Measurements from ENCODE around the gene ATXN7L2. TPM values are rescaled to one million over a fixed set of nuclear protein-coding genes. Genes with fewer than 3 reads are reported as not detected.
"Not testable (repeated sequence)": the region's sequence is repeated elsewhere in the genome, so short reads cannot be mapped to it uniquely, and the experiment has no call there.

ATXN7L2 gene
- total RNA-seq, 2 donors from 2014 or later = 2.7 to 3.3 TPM

DNA sequence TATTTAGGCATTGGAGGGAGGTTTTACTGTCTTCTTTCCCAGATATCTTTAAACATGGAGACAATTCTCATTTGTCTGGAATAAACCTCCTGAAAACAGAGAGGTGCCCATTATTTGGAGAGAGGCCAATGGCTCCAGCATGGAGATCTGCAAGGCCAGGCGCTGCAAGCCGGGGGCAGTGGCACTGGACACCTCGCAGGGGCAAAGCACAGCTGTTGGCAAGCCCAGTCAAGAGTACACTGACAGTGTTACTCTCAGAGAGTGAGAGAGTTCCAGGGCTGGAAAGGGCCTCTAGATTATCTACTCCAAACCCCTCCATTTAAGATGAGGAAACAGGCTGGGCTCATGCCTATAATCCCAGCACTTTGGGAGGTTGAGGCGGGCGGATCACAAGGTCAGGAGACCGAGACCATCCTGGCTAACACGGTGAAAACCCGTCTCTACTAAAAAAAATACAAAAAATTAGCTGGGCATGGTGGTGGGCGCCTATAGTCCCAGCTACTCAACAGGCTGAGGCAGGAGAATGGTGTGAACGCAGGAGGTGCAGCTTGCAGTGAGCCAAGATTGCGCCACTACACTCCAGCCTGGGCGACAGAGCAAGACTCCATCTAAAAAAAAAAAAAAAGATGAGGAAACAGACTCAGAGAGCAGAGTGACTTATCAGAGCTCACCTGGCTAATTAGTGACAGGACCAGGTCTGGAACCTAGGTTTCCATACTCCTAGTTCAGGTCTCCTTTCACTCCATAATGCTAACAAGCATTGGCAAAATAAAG, 10.2 kb upstream of the ATXN7L2 start:
- intact Hi-C loops (cut with DNase I); DNase-seq (ENCODE audit: low spot score): not testable (repeated sequence)

DNA sequence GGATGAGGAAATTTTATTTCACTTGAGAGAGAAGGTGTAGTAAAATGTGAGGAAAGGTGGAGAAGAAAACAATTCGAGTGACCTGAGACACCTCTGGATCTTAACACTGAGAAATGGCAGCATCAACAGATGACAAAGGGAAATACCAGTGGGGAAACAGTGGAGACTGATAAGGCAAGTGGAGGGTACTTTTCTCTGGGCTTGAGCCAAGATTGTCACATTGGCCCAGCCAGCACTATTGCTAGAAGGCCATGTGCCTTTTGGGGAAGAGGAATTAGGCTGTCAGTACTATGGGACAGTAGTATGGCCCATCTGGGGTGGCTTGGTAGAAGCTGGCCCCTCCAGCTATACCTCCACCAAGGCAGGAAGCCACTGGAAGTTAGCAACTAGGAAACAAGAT, 9.0 kb upstream of the ATXN7L2 start:
- intact Hi-C loops (cut with DNase I) = no loop called here
- DNase-seq (ENCODE audit: low spot score) = no peak

DNA sequence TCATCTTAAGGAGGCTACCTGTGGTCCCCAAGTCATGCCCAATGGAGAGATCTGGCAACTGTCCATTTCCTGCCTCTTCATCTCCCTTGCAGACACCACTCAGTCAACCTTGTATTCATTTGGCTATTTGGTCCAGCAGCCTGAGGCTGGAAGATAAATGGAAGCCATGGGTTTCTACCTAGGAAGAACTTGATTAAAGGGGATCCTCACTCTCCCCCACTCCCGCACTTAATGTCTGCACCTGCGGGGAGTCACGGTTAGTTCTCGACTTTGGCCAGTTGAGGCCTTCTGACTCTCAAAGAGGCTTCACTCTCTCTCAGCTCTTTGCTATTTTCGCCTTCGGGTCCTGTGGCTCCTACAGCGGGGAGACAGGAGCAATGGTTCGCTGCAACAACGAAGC, 8.4 kb upstream of the ATXN7L2 start:
- no peak for DNase-seq (ENCODE audit: low spot score)
- intact Hi-C loops (cut with DNase I) = no loop called here

DNA sequence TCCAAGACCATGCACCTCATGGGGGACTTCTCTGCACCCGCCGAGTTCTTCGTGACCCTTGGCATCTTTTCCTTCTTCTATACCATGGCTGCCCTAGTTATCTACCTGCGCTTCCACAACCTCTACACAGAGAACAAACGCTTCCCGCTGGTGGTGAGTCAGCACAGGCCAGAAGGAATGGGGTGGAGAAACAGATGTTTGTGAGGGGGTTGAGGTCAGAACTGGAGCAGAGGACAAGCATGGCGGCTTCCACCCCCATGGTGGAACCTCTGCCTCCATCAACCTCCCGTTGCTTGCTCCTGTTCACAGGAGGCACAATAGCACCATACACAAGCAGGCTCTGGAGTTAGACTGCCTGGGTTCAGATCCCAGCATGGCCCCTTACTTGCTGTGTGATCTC, 6.9 kb upstream of the ATXN7L2 start:
- intact Hi-C loops (cut with DNase I) = no loop called here
- no peak for DNase-seq (ENCODE audit: low spot score)

DNA sequence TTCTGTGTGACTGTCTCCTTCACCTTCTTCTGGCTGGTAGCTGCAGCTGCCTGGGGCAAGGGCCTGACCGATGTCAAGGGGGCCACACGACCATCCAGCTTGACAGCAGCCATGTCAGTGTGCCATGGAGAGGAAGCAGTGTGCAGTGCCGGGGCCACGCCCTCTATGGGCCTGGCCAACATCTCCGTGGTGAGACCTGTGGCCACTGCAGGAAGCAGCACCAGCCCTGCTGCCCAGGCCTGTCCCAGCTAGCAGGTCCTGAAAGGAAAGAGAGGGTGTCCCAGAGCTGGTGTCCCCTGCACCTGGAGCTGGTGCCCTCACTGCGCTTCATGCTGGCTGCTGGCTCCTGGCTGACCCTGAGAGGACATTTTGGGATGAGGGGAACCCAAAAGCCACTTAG, 5.9 kb upstream of the ATXN7L2 start:
- intact Hi-C loops (cut with DNase I) = no loop called here
- no peak for DNase-seq (ENCODE audit: low spot score)

DNA sequence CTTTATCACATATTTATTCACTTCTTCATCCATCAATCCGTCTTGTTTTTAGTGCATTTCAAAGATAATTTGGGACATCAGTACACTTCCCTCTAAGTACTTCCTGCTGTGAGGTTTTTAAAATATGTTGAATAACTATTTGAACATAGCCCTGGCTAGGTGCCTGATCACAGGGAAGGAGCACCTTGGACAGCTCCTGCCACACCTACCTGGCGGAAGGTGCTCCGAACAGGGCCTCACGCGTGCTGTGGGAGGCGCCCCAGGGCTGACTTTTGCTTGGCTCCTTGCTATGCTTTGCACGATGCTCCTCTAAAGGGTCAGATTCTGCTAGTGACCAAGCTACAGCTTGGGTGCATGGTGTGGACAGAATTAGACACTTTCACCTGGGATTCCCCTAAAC, 4.9 kb upstream of the ATXN7L2 start:
- intact Hi-C loops (cut with DNase I) = no loop called here
- DNase-seq (ENCODE audit: low spot score) = no peak

DNA sequence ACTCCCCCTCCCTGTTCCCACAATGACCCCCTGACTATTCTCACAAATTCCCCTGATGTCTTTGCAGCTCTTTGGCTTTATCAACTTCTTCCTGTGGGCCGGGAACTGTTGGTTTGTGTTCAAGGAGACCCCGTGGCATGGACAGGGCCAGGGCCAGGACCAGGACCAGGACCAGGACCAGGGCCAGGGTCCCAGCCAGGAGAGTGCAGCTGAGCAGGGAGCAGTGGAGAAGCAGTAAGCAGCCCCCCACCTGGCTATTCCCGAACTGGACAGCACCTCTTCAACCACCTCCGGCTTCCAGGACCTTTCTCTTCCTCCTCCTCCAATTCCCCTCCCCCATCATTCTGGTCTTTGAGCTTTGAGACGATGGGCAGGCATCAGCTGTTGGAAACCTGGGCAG, 4.4 kb upstream of the ATXN7L2 start:
- intact Hi-C loops (cut with DNase I) = no loop called here
- no peak for DNase-seq (ENCODE audit: low spot score)

DNA sequence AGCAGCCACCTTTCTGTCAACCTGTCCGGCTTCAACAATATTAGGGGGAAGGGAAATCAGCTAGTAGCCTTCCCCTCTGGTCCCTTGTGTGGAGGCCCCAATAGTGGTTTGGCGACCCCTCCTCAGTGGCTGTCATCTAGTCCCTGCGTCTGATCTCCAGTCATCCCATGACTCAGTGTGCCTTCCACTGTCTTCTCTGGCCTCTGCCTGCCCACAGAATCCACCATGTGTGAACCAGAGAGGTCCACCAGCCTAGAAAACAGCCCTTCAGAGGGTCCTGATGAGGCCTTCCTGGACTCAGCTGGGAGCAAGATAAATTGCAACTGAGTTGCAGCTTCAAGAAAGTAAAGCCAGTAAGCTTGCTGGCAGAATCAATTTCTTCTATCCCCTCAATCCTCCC, 3.8 kb upstream of the ATXN7L2 start:
- intact Hi-C loops (cut with DNase I) = loop anchor here in 1 of 2 donors (5.0 kb wide), 1 partner anchor 53 kb away; the partner anchor contains the start of gene PSMA5
- DNase-seq (ENCODE audit: low spot score) = no peak

DNA sequence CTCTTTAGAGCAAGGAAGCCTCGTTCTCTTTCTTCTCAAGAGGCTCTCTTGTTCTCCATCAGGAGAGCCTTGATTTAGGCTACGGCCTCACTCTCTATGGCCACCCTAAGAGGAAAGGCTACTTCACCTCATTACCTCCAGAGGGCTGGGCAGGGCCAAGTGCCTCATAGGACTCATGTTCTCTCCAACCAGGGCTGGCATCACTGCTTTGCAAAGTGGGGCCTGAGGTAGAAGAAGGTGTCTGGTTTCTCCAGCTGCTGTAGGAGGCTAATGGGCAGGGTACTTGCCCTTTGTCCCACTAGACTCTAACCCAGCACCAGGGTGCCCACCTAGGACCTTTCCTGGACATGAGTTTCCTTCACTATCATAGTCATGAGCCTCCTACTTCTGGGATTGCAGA, 2.1 kb upstream of the ATXN7L2 start:
- DNase-seq (ENCODE audit: low spot score) = no peak
- intact Hi-C loops (cut with DNase I) = loop anchor here in 1 of 2 donors (5.0 kb wide), 1 partner anchor 54 kb away; the partner anchor contains the start of gene PSMA5

DNA sequence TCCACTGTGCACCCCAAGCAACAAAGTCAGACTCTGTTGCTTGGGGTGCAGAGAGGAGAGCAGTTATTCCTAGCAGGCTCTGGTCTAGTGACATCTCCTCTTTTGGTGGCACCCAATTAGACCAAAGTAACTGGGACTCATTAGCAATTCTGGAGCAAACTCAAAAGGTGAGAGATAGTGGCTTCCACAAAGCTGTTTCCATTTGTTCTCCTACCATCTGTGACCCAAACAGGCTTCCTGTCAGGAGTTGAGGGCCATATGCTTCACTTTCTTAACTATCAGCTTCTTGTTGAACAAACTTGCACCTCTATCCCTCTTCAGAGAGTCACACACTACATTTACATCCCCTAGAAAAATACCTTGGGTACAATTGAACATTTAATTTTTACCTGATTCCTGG, 1.5 kb upstream of the ATXN7L2 start:
- no peak for DNase-seq (ENCODE audit: low spot score)
- intact Hi-C loops (cut with DNase I) = loop anchor here in 1 of 2 donors (5.0 kb wide), 1 partner anchor 55 kb away; the partner anchor contains the start of gene PSMA5

DNA sequence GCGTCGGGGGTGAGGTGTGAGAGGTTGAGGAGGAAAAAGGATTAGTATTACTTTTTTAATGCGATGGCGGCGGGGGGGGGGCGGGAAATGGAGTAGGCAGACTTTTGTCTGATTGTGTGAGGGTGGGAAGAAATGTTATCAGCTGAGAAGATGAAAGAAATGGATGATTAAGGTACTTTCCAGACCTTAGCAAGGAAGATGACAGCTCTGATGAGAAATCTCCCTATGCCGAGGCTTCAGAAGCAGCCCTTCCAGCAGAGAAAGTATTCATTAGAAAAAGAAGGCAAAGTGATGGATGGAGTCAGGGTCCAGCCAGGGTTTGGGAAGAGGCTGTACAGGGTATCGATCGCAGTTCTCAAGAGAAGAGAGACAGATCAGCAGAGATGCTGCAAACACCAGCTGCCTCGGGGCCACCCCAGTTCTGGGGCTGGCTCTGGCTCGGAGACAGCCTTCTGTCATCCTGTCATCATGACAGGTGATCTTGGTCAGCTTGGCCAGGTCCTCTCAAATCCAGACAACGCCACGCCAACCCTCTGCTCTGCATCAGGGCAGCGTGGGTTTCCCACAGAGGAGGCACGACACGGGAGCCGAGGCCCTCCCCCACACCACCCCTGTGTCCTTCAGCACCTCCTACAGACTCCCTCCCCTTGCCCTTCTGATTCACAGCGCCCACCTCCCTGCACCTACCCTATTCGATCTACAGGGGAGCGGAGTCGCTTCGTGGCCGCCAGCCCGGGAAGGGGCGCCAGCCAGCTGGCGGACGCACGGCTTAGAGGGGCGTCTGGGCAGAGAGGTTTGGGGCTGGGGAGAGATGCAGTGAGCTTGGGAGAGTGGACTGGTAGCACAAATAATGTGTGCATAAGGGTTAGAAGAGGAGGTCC, 674 bp upstream of the ATXN7L2 start:
- intact Hi-C loops (cut with DNase I) = loop anchor here in 1 of 2 donors (5.0 kb wide), 1 partner anchor 56 kb away; the partner anchor contains the start of gene PSMA5
- DNase-seq (ENCODE audit: low spot score) = no peak

DNA sequence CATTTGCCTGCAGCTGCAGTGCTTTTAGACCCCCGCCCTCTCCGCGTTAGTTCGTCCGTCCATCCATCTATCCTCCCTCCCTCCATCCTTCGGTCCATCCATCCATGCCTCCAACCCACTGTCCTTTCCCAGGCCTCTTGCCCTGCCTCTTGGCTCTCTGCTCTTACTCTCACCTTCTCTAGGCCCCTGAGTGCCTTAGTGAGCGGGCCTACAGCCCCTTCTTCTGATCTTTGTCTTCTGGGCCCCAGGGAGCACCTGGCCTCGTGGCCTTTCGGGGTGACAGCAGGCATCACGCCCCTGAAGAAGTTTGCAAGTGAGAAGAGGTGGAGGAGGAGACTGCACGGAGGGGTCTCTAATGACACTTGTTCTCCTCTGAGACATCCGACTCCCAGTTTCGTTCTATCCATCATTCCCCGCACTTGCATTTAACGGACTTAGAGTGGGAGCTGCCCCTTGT, 842 bp downstream of the ATXN7L2 start:
- DNase-seq (ENCODE audit: low spot score) = no peak
- intact Hi-C loops (cut with DNase I) = loop anchor here in 1 of 2 donors (5.0 kb wide), 1 partner anchor 57 kb away; the partner anchor contains the start of gene PSMA5

DNA sequence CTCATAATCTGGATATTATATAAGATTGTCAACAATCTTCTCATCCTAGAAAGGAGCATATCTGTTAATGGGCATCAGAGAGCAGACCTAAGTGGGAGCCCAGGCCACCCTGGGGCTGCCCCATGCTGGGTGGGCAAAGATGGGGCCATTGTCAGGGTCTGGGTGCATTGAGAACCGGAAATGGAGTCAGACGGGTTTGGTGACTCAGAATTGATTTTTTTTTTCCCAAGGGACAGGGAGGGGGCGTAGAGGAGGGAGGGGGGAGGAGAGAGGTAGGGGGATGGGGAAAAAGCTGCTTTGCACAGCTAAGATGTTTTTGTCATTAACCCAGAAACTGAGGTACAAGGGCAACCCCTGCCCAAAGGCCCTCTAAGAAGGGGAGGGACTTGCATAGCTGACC, 1.3 kb downstream of the ATXN7L2 start:
- no peak for DNase-seq (ENCODE audit: low spot score)
- intact Hi-C loops (cut with DNase I) = no loop called here

DNA sequence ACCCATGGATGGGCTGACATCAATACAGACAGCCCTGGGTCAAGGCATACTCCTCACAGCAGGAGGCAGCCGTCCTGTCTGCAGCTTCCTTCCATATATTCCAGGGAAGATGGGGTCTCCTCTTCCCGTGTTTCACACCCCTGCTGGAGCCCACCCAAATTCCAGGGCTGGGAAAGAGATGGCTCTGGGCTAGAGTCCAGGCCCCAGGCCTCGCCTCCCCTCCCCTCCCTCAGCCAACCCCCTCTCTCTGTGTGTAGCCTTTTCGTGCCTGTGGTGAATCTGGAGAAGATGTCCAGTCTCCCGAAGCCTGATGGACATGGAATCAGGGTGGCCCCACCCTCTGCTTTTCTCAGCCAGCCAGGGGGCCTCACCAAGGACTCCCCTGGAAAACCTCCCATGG, 3.6 kb downstream of the ATXN7L2 start:
- intact Hi-C loops (cut with DNase I) = no loop called here
- no peak for DNase-seq (ENCODE audit: low spot score)

DNA sequence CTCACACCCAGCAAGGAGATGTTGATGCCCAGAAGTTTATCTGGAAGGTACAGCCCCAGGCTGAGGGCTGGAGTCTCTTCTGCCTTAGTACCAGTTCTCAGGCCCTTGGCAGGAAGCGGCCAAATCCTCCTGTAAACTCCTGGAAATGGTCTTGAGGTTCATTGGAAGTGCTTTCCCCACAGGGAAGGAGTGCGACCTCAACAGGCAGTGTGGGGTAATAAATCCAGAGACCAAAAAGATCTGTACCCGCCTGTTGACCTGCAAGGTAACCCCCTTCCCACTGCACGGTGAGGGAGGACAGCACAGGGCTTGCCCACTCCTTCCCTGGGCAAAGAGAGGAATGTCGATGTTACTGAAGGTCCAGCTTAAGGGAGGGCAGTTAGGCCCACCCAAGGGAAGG, 4.5 kb downstream of the ATXN7L2 start:
- intact Hi-C loops (cut with DNase I) = no loop called here
- no peak for DNase-seq (ENCODE audit: low spot score)

DNA sequence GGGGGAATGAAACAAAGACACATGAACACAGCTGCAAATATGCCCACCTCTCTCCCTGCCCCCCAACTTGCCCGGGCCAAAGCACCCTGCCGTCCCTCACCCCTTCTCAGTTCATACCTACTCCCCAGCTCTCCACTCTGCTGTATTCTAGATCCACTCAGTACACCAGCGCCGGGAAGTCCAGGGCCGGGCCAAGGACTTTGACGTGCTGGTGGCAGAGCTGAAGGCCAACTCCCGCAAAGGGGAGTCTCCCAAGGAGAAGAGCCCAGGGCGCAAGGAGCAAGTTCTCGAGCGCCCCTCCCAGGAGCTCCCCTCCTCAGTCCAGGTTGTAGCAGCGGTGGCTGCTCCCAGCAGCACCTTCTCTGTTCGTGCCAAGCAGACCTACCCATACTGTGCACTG, 5.0 kb downstream of the ATXN7L2 start:
- intact Hi-C loops (cut with DNase I) = no loop called here
- no peak for DNase-seq (ENCODE audit: low spot score)

DNA sequence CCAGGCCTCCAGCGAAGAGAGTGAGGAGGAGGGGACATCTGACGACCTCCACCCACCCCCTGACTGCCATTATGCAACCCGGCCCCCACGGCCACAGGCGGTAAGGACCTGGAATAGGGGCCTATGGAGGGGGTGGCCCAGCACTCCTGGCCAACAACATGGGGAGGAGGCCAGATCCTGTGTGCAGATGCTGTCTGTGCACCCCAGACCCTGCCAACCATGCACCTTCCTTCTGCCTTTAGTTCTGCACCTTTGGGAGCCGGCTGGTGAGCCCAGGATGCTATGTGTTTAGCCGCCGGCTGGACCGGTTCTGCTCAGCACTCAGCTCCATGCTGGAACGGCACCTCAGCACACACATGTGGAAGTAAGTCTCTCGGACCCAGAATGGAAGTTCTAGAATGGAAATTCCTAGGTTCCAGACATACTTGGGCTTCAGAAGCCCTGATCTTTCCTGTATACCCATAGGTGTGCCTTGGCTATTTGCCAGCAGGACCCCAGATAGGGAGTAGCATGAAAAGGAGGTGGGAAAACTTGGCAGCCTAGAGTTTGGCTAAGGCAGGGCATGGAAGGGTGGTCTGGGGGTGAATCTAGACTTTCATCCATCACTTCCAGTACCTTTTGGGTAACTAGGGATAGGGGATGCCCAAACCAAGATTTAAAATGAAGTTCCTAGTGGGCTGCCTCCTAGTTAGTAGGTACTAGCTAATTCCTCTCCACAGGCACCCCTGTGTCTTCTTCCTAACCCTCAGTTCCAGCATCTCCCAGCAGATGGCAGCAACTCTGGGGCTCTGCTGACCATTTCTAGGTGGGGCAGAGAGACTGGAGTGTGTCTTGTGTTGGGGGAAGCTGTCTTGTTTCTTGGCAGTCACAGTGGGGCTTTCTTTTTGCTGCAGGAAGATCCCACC, 6.6 kb downstream of the ATXN7L2 start:
- DNase-seq (ENCODE audit: low spot score) = no peak
- intact Hi-C loops (cut with DNase I) = loop anchor here in 1 of 2 donors (2.0 kb wide), 1 partner anchor 43 kb away; no protein-coding TSS in a partner anchor

DNA sequence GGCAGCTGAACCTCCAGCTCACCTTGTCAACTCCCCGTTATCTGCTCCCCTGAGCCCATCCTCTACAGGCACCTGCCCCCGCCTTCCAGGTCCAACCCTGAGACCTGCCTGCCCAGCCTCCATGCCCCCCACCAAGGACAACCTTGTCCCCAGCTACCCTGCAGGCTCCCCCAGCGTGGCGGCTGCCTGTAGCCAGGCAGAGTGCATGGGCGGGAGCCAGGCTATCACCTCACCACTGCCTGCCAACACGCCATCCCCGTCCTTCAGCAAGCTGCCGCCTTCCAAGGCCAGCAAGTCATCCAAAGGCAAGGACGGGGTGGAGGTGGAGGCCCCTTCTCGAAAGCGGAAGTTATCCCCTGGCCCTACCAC, 7.2 kb downstream of the ATXN7L2 start:
- intact Hi-C loops (cut with DNase I) = loop anchor here in 1 of 2 donors (2.0 kb wide), 1 partner anchor 42 kb away; no protein-coding TSS in a partner anchor
- DNase-seq (ENCODE audit: low spot score) = no peak

DNA sequence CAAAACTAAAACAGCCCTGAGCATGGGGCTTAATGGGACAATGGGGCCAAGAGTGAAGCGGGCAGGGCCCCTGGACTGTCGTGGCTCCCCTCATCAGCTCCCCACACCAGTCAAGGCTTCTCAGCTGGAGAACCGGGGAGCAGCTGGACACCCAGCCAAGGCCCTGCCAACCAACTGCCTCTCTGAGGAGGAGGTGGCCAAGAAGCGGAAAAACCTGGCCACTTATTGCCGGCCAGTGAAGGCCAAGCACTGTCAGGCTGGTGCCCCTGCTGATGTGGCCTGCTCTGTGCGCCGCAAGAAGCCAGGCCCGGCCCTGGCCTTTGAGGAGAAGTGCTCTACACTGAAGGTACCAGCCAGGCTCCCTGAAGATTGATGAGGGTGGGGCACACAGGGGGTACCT, 7.7 kb downstream of the ATXN7L2 start:
- DNase-seq (ENCODE audit: low spot score) = no peak
- intact Hi-C loops (cut with DNase I) = loop anchor here in 1 of 2 donors (2.0 kb wide), 1 partner anchor 41 kb away; no protein-coding TSS in a partner anchor
